DND-41 (cell line): ENCODE results near the gene MALT1.

Source experiments
- ATAC-seq: fragments of 200-7000 bp; cut with Tn5 transposase; 3 replicates; pipeline ENCODE4 v1.9.1; 2021; ENCODE audit warnings: low read depth; ENCODE audit not compliant: insufficient read depth
- DNase-seq: peaks from one replicate; pipeline ENCODE4 v3.0.0-alpha.2; 2020
- H2AFZ ChIP-seq: 2 replicates; pipeline ENCODE4 v1.6.0; 2012; ENCODE audit warnings: low read depth, low read length
- H3K27ac ChIP-seq: 2 replicates; pipeline ENCODE4 v1.5.1; 2012; ENCODE audit warnings: low read length, inconsistent platforms
- H3K27me3 ChIP-seq: fragments of 200-600 bp; sonication (generic); 2 replicates; pipeline ENCODE4 v1.6.0; 2012; ENCODE audit warnings: low read length, mild to moderate bottlenecking, inconsistent platforms; ENCODE audit not compliant: insufficient read depth, poor library complexity
- H3K36me3 ChIP-seq: 2 replicates; pipeline ENCODE4 v1.5.1; 2012; ENCODE audit warnings: low read length, inconsistent platforms; ENCODE audit not compliant: insufficient read depth
- H3K4me1 ChIP-seq: 2 replicates; pipeline ENCODE4 v1.5.1; 2012; ENCODE audit warnings: mild to moderate bottlenecking, low read length; ENCODE audit not compliant: insufficient read depth
- H3K4me2 ChIP-seq: 2 replicates; pipeline ENCODE4 v1.6.0; 2012; ENCODE audit warnings: mild to moderate bottlenecking, moderate library complexity, low read length, inconsistent platforms; ENCODE audit not compliant: insufficient read depth
- H3K4me3 ChIP-seq, 2 experiments: fragments of 200-600 bp in 1 of 2; shearing (Covaris generic) in 1 of 2; 2 replicates each; pipeline ENCODE4 v1.5.1; 2012 to 2016; ENCODE audit warnings: inconsistent platforms in 2 of 2, low read length in 2 of 2, mild to moderate bottlenecking in 2 of 2, low read depth in 1 of 2, moderate library complexity in 1 of 2
- H3K79me2 ChIP-seq: 2 replicates; pipeline ENCODE4 v1.6.0; 2012; ENCODE audit warnings: low read length, inconsistent platforms; ENCODE audit not compliant: insufficient read depth
- H3K9ac ChIP-seq: 2 replicates; pipeline ENCODE4 v1.6.0; 2012; ENCODE audit warnings: low read depth, mild to moderate bottlenecking, inconsistent platforms, low read length, moderate library complexity
- H3K9me3 ChIP-seq: 2 replicates; pipeline ENCODE4 v1.5.1; 2012; ENCODE audit warnings: low read length, moderate library complexity, mild to moderate bottlenecking, inconsistent platforms; ENCODE audit not compliant: insufficient read depth, severe bottlenecking
- H4K20me1 ChIP-seq: 2 replicates; pipeline ENCODE4 v1.6.0; 2012; ENCODE audit warnings: low read length; ENCODE audit not compliant: insufficient read depth
- EZH2 ChIP-seq: IDR thresholded peaks from 3 replicates; pipeline ENCODE4 v1.6.1; 2012; ENCODE audit warnings: borderline replicate concordance, low read depth, mild to moderate bottlenecking, moderate library complexity, low read length, inconsistent platforms; ENCODE audit not compliant: severe bottlenecking
- TF ChIP-seq, protein P1 (sequence below): IDR thresholded peaks from 2 replicates; pipeline ENCODE4 v1.5.1; 2012; ENCODE audit warnings: borderline replicate concordance, low read length, moderate library complexity, mild to moderate bottlenecking; ENCODE audit not compliant: poor library complexity, severe bottlenecking; ENCODE audit errors: extremely low read depth

The MALT1 gene

DNA sequence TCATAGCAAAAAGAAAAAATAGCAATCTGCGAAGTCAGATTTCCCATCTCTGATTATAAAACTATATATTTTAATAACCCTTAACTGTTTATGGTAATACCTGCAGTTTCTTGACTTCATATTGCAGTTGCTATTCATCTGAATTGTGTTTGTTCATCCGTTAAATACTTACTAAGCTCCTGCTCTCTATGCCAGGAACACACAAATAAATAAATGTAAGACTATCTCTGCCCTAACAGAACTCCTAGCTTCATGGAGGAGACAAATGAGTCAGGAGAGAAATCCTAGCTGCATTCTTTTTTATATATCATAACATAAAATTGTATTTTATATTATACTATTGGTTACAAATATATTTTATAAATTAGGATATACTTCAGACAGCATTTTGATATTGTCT is 61.2 kb downstream of the MALT1 start:
- Histone ChIP-seq H3K79me2 (no peaks in the 10 kb centered on the region), H3K4me1 (no peaks in the 10 kb centered on the region), H3K9me3 (no peaks in the 10 kb centered on the region), H3K27me3 (no peaks in the 10 kb centered on the region), H3K9ac (no peak overlapping the region), H3K4me2 (no peak overlapping the region), H3K4me3 (no peak overlapping the region), H4K20me1 (no peaks in the 10 kb centered on the region), H2AFZ (no peak overlapping the region), H3K36me3 (peaks cover 28% of the 10 kb centered on the region), H3K27ac (no peak overlapping the region)
- DNase-seq (no peak), ATAC-seq (no peak)
- no peak for TF ChIP-seq EZH2
- TF ChIP-seq, protein P1, sequence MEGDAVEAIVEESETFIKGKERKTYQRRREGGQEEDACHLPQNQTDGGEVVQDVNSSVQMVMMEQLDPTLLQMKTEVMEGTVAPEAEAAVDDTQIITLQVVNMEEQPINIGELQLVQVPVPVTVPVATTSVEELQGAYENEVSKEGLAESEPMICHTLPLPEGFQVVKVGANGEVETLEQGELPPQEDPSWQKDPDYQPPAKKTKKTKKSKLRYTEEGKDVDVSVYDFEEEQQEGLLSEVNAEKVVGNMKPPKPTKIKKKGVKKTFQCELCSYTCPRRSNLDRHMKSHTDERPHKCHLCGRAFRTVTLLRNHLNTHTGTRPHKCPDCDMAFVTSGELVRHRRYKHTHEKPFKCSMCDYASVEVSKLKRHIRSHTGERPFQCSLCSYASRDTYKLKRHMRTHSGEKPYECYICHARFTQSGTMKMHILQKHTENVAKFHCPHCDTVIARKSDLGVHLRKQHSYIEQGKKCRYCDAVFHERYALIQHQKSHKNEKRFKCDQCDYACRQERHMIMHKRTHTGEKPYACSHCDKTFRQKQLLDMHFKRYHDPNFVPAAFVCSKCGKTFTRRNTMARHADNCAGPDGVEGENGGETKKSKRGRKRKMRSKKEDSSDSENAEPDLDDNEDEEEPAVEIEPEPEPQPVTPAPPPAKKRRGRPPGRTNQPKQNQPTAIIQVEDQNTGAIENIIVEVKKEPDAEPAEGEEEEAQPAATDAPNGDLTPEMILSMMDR, result no peak

DNA sequence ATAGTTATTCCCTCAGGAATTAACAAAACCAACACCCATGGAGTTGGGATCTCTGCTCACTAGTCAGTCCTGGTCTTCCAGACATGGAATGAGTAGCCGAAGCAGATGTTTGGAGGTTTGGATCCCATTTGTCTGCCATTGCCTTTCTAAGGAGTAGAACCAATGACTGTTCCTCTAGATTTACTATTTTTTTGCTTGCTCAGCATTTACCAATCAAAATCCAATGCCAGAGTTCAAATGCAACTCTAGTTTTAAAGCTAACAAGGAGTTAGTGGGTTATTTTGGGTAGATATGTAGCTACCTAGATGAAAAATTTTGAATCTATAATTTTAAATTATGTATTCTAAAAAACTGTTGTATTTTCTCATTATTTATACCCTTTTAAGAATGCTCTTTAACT is 62.6 kb downstream of the MALT1 start:
- no peaks in the 10 kb centered on the region for H3K9me3 ChIP-seq
- H3K27me3 ChIP-seq, result no peaks in the 10 kb centered on the region
- H4K20me1 ChIP-seq, result no peaks in the 10 kb centered on the region
- TF ChIP-seq EZH2, result no peak
- TF ChIP-seq, protein P1, result no peak
- no peaks in the 10 kb centered on the region for H3K4me1 ChIP-seq
- peaks cover 33% of the 10 kb centered on the region for H3K36me3 ChIP-seq
- no peak overlapping the region for H3K4me2 ChIP-seq
- ATAC-seq, result no peak
- no peaks in the 10 kb centered on the region for H3K79me2 ChIP-seq
- no peak overlapping the region for H3K27ac ChIP-seq
- H2AFZ ChIP-seq, result no peak overlapping the region
- no peak overlapping the region for H3K4me3 ChIP-seq
- DNase-seq, result no peak
- no peak overlapping the region for H3K9ac ChIP-seq

DNA sequence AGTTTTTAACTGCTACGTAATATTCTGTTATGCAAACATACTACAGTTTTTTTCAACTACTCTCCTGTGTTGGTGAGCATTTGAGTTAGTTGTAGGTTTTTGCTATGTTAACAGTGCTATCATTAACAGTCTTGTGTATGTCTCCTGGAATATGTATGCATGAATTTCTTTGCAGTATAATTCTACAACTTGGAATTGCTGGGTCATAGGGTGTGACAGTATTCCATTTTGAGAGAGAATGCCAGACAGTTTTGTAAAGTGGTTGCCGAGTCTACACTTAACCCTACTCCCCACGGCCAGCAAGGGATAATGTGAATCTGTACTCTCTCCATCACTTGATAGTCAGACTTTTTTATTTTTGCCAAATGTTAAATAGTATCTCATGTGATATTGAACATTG is 67.1 kb downstream of the MALT1 start:
- no peak overlapping the region for H3K9ac ChIP-seq
- no peak overlapping the region for H3K4me2 ChIP-seq
- H3K27me3 ChIP-seq, result no peaks in the 10 kb centered on the region
- H3K9me3 ChIP-seq, result no peaks in the 10 kb centered on the region
- H3K27ac ChIP-seq, result no peak overlapping the region
- no peaks in the 10 kb centered on the region for H4K20me1 ChIP-seq
- DNase-seq (no peak), ATAC-seq (no peak)
- H3K36me3 ChIP-seq, result peaks cover 38% of the 10 kb centered on the region
- no peak overlapping the region for H3K4me3 ChIP-seq
- H3K79me2 ChIP-seq, result no peaks in the 10 kb centered on the region
- no peak overlapping the region for H2AFZ ChIP-seq
- H3K4me1 ChIP-seq, result no peaks in the 10 kb centered on the region
- no peak for TF ChIP-seq EZH2
- TF ChIP-seq, protein P1, result no peak

DNA sequence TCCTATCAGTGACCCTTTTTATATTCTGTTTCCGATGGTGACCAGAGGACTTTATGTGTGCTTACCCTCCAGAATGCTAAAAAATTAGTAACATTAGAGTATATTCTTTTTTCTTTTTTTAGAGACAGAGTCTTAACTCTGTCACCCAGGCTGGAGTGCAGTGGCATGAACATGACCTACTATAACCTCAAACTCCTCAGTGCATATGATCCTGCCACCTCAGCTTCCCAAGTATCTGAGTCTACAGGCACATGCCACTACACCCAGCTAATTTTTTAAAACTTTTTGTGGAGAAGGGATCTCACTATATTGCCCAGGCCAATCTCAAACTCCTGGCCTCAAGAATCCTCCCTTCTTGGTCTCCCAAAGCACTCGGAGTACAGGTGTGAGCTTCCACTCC is 74.6 kb downstream of the MALT1 start:
- H3K4me1 ChIP-seq, result no peaks in the 10 kb centered on the region
- no peak for ATAC-seq
- no peaks in the 10 kb centered on the region for H3K79me2 ChIP-seq
- no peaks in the 10 kb centered on the region for H3K27me3 ChIP-seq
- no peak overlapping the region for H3K9ac ChIP-seq
- H2AFZ ChIP-seq, result no peak overlapping the region
- no peak overlapping the region for H3K4me2 ChIP-seq
- no peak overlapping the region for H3K27ac ChIP-seq
- no peak overlapping the region for H3K4me3 ChIP-seq
- no peak for TF ChIP-seq EZH2
- TF ChIP-seq, protein P1, result no peak
- peaks cover 9% of the 10 kb centered on the region for H3K9me3 ChIP-seq
- DNase-seq, result no peak
- H4K20me1 ChIP-seq, result no peaks in the 10 kb centered on the region
- H3K36me3 ChIP-seq, result peaks cover 51% of the 10 kb centered on the region
